ENCODE results near the gene C1orf159. TPM values are rescaled to one million over a fixed set of nuclear protein-coding genes. Genes with fewer than 3 reads are reported as not detected.

Gene C1orf159
- total and polyA plus RNA-seq, 2 experiments from 2014 or later: 11.4 to 13.1 TPM

DNA sequence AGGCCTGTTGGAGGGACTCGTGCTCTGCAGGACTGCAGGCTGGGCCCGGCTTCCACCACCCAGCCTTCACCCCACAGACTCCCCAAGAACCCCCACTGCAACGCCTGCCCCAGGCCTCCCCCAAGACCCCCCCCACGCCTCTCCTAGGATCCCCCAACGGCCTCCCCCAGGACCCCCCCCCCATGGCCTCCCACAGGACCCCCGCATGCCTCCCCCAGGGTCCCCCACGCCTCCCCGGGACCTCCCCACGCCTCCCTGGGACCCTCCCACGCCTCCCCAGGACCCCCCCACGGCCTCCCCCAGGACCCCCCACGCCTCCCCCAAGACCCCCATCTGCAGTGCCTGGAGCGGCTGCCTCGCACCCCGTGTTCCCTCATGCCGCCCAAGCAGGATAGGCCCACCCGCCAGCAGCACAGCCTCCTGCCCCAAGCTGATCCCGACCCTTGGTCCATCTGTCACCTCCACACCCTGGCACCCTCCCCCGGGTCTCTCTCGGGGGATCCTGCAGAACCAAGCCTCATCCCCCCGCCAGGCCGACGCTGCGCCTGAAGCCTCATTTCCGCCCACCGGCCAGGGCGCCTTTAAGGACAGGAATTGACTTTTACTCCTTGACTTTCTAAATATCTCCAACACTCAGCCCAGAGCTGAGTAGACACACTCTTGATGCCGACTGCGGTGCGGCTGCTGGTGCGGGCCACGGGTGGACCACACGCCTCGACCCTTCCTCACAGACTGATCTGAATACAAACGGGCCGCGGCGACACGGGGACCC is 27.7 kb downstream of the C1orf159 start:
- in situ Hi-C loops (cut with MboI): no loop called here

DNA sequence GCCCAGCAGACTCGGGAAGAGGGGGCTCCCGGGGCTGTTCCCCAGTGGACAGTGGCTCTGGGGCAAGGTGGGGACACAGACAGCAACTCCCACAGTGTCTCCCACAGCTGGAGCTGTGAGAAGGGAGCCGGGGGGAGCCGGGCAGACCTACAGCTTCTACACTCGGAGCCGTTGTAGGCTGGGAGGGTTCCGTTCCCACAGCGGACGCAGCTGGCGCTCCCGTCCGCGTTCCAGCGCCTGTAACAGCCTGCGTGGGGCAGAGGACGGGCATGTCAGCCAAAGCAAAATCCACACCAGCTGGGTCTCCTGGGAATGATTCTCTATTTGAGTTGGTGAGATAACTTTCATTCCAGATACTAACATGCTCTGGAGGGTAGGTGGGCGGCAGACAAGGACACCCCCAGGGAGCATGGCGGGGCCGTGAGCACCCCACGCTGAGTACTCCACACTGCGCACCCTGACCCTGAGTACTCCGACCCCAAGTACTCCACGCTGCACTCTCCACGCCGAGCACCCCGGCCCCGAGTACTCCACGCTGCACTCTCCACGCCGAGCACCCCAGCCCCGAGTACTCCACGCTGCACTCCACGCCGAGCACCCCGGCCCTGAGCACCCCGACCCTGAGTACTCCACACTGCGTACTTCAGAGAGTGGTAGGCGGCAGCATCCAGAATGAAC is 28.4 kb downstream of the C1orf159 start:
- no peak overlapping the region for H3K27ac ChIP-seq
- no peak overlapping the region for H2AFZ ChIP-seq
- H3F3A ChIP-seq (ENCODE audit: insufficient read depth): no peaks in the 10 kb centered on the region
- 90 to 91% methylated on average over 31 to 38 of the region's 38 CpGs for WGBS, 2 experiments (ENCODE audit: low coverage in 1 of 2, low lambda C conversion rate in 2 of 2, missing lambda C conversion rate in 2 of 2)
- H3K9me2 ChIP-seq (ENCODE audit: insufficient read depth): no peaks in the 10 kb centered on the region
- in situ Hi-C loops (cut with MboI): no loop called here
- no peaks in the 10 kb centered on the region for H3K36me3 ChIP-seq (ENCODE audit: low read depth)
- no peaks in the 10 kb centered on the region for H3K4me1 ChIP-seq (ENCODE audit: insufficient read depth)
- H3K27me3 ChIP-seq (replicated peaks; ENCODE audit: insufficient read depth): no peaks in the 10 kb centered on the region
- H4K20me1 ChIP-seq (ENCODE audit: insufficient read depth): no peaks in the 10 kb centered on the region
- H3K4me3 ChIP-seq: no peak overlapping the region
- DNase-seq: no peak
- no peak for TF ChIP-seq EZH2phosphoT487 (IDR thresholded peaks at IDR 0.05; ENCODE audit: insufficient read depth, low read depth)
- TF ChIP-seq EZH2 (IDR thresholded peaks at IDR 0.05; ENCODE audit: insufficient read depth, poor library complexity, severe bottlenecking): no peak
- no peaks in the 10 kb centered on the region for H3K9me3 ChIP-seq (ENCODE audit: low read depth)
- H3K79me2 ChIP-seq (ENCODE audit: insufficient read depth): no peaks in the 10 kb centered on the region
- no peak overlapping the region for H3K9ac ChIP-seq
- H3K4me2 ChIP-seq (ENCODE audit: unreplicated experiment): no peak overlapping the region

More for the DNA sequence above, 27.7 kb downstream of the C1orf159 start:
- Histone ChIP-seq H2AFZ (no peak overlapping the region), H3K4me3 (no peak overlapping the region), H3K79me2 (ENCODE audit: insufficient read depth) (no peaks in the 10 kb centered on the region), H4K20me1 (ENCODE audit: insufficient read depth) (no peaks in the 10 kb centered on the region), H3K4me2 (ENCODE audit: unreplicated experiment) (no peak overlapping the region), H3K4me1 (ENCODE audit: insufficient read depth) (no peaks in the 10 kb centered on the region), H3K9ac (no peak overlapping the region), H3K9me3 (ENCODE audit: low read depth) (no peaks in the 10 kb centered on the region), H3K36me3 (ENCODE audit: low read depth) (no peaks in the 10 kb centered on the region), H3K9me2 (ENCODE audit: insufficient read depth) (no peaks in the 10 kb centered on the region), H3F3A (ENCODE audit: insufficient read depth) (no peaks in the 10 kb centered on the region), H3K27ac (no peak overlapping the region), H3K27me3 (replicated peaks; ENCODE audit: insufficient read depth) (no peaks in the 10 kb centered on the region)
- TF ChIP-seq EZH2phosphoT487 (IDR thresholded peaks at IDR 0.05; ENCODE audit: insufficient read depth, low read depth): no peak
- no peak for TF ChIP-seq EZH2 (IDR thresholded peaks at IDR 0.05; ENCODE audit: insufficient read depth, poor library complexity, severe bottlenecking)
- WGBS, 2 experiments (ENCODE audit: low coverage in 1 of 2, low lambda C conversion rate in 2 of 2, missing lambda C conversion rate in 2 of 2): 86 to 95% methylated on average over 24 to 39 of the region's 39 CpGs
- no peak for DNase-seq

DNA sequence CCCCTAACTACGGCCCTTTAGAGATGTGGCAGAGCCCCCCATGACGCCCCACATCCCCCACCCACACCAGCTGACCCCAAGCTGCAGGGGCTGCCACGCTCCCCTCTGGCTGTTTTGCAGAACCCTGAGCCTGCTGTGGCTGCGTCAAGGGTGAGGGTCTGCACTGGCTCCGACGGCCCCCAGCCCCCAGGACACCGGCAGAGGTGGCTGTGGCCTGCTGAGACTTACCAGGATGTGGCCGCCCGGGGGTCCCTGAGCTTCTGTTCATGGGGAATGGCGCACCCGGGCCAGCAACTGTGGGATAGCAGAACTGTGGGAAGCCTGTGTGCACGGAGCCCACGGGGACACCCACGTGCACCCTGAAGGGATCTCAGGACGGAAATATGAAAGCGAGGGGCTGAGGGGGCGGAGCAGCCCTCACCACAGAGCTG is 29.0 kb downstream of the C1orf159 start:
- DNase-seq: no peak

DNA sequence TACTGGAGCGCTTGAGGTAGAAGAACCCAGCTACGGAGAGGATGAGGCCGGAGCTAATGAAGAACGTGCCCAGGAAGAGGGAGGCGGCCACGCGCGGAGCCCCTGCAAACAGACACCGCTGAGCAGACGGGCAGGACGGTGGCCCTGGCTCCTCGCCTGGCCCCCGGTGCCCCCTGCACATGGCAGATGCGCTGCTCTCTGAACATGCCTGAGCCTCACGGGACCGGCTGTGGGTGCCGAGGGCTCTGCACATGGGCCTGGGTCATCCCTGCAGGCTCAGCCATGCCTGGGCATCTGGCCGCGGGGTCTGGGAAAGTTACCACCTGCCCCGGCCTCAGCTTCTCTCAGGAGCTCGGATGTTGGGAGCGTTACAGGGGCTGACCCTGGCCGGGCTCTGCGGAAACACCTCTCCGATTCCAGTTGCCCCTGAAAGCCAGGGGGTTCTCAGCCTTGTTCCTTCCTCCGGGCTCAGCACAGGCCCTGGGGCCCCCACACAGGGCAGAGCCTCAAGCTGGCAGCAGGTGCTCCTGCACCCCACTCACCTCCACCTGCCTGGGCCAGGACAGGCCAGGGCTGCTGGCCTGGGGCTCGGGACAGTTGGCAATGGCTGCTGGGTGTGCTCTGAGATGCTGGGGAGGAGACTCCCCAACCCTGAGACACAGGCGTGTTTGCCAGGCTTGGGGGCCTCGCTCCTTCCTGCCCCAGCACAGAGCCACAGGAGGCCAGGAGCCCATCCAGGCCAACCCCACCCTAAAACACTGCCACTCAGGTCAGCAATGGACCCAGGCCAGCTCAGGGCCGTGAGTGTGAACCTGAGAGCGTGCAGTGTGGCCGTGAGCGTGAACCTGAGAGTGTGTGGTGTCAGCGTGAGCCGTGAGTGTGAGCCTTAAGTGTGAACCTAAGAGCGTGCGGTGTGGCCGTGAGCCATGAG is 29.7 kb downstream of the C1orf159 start:
- H3K4me3 ChIP-seq: no peak overlapping the region
- H2AFZ ChIP-seq: no peak overlapping the region
- no peaks in the 10 kb centered on the region for H4K20me1 ChIP-seq (ENCODE audit: insufficient read depth)
- DNase-seq: no peak
- H3K9ac ChIP-seq: no peak overlapping the region
- in situ Hi-C loops (cut with MboI): no loop called here
- H3K9me3 ChIP-seq (ENCODE audit: low read depth): no peaks in the 10 kb centered on the region
- TF ChIP-seq EZH2 (IDR thresholded peaks at IDR 0.05; ENCODE audit: insufficient read depth, poor library complexity, severe bottlenecking) (no peak), EZH2phosphoT487 (IDR thresholded peaks at IDR 0.05; ENCODE audit: insufficient read depth, low read depth) (no peak)
- H3K36me3 ChIP-seq (ENCODE audit: low read depth): no peaks in the 10 kb centered on the region
- H3F3A ChIP-seq (ENCODE audit: insufficient read depth): no peaks in the 10 kb centered on the region
- H3K4me1 ChIP-seq (ENCODE audit: insufficient read depth): no peaks in the 10 kb centered on the region
- WGBS, 2 experiments (ENCODE audit: low coverage in 1 of 2, low lambda C conversion rate in 2 of 2, missing lambda C conversion rate in 2 of 2): 95 to 97% methylated on average over 36 to 38 of the region's 38 CpGs
- no peaks in the 10 kb centered on the region for H3K79me2 ChIP-seq (ENCODE audit: insufficient read depth)
- H3K27ac ChIP-seq: no peak overlapping the region
- H3K4me2 ChIP-seq (ENCODE audit: unreplicated experiment): no peak overlapping the region
- no peaks in the 10 kb centered on the region for H3K9me2 ChIP-seq (ENCODE audit: insufficient read depth)
- H3K27me3 ChIP-seq (replicated peaks; ENCODE audit: insufficient read depth): no peaks in the 10 kb centered on the region

More for the DNA sequence above, 29.0 kb downstream of the C1orf159 start:
- Histone ChIP-seq H3K36me3 (ENCODE audit: low read depth) (no peaks in the 10 kb centered on the region), H3K4me1 (ENCODE audit: insufficient read depth) (no peaks in the 10 kb centered on the region), H2AFZ (no peak overlapping the region), H3K9ac (no peak overlapping the region), H4K20me1 (ENCODE audit: insufficient read depth) (no peaks in the 10 kb centered on the region), H3K79me2 (ENCODE audit: insufficient read depth) (no peaks in the 10 kb centered on the region), H3K27me3 (replicated peaks; ENCODE audit: insufficient read depth) (no peaks in the 10 kb centered on the region), H3K9me3 (ENCODE audit: low read depth) (no peaks in the 10 kb centered on the region), H3K9me2 (ENCODE audit: insufficient read depth) (no peaks in the 10 kb centered on the region), H3K4me3 (no peak overlapping the region), H3K4me2 (ENCODE audit: unreplicated experiment) (no peak overlapping the region), H3K27ac (no peak overlapping the region), H3F3A (ENCODE audit: insufficient read depth) (no peaks in the 10 kb centered on the region)
- in situ Hi-C loops (cut with MboI): no loop called here
- WGBS, 2 experiments (ENCODE audit: low coverage in 1 of 2, low lambda C conversion rate in 2 of 2, missing lambda C conversion rate in 2 of 2): 93 to 94% methylated on average over 15 to 17 of the region's 17 CpGs
- TF ChIP-seq EZH2phosphoT487 (IDR thresholded peaks at IDR 0.05; ENCODE audit: insufficient read depth, low read depth) (no peak), EZH2 (IDR thresholded peaks at IDR 0.05; ENCODE audit: insufficient read depth, poor library complexity, severe bottlenecking) (no peak)
